NCI-H2171 treated with DMSO at 0.1 percent for 48 hours (cell line): ENCODE results near the gene ING2.
"Not testable (repeated sequence)": the region's sequence is repeated elsewhere in the genome, so short reads cannot be mapped to it uniquely, and the experiment has no call there.

Experiments used
- DNase-seq: peaks from one replicate; lab custom pipeline; 2025; lab: John Stamatoyannopoulos, UW

ING2 gene, protein sequence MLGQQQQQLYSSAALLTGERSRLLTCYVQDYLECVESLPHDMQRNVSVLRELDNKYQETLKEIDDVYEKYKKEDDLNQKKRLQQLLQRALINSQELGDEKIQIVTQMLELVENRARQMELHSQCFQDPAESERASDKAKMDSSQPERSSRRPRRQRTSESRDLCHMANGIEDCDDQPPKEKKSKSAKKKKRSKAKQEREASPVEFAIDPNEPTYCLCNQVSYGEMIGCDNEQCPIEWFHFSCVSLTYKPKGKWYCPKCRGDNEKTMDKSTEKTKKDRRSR

GRCh38 chr4:183504930-183505610, at the start of gene ING2:
ING2 (plus strand) TSS chr4:183505058; CDS start chr4:183505196, 138 bp downstream.
- DNase-seq, result peak; percentile 72

DNA sequence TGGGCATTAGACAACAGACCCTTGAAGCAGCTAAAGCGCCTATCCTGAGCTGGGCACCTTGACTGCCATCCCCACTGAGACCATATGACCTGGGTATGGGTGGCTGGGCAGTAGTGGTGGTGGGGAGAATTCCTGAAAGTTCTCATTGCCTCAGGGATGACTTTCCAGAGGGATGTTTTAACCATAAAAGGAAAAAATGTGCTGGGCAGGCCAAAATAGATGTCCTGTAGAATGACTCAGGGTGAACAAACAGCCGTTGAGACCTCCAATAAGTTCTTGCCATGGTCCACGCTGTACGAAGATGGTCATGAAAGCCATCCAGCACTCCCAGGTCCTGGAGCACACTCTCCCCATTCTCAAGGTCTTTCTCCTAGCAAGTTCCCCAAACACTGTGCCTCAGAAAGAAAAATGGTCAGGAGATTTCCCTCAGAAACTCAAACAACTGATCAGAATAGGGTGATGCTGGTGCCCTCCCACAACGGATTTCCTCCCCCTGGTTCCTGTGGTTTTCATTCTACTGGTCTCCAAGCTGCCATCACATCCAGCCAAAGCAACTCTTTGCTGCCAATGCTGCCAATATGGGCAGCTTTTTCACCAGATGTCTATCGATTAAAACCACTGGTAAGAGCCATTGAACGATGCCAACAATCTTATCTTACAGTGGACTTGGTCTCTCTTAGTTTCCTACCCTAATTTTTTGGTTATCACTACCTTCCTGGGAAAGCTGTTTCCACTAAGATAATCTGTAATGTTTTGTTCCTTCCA, 49.2 kb upstream of the ING2 start:
- no peak for DNase-seq

DNA sequence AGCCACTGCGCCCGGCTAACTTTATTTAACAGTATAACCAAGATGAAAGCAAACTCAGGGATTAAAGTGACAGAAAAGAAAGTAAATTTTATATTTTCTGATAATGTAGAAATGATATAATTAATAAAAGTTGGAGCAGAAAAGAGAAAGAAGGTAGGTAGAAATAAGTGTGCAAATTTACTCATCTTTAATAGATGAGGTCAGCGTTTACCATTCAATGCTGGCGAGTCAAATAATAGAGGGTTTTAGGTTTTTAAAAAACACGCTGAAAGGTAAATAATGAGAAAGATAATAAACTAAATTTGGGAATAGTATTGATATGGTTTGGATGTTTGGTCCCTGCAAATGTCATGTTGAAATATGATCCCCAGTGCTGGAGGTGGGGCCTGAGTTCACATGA, 46.9 kb upstream of the ING2 start:
- DNase-seq, result no peak

- not testable (repeated sequence) for DNase-seq
These were observed 40.8 kb upstream of the ING2 start for GRCh38 chr4:183463903-183464619.

DNA sequence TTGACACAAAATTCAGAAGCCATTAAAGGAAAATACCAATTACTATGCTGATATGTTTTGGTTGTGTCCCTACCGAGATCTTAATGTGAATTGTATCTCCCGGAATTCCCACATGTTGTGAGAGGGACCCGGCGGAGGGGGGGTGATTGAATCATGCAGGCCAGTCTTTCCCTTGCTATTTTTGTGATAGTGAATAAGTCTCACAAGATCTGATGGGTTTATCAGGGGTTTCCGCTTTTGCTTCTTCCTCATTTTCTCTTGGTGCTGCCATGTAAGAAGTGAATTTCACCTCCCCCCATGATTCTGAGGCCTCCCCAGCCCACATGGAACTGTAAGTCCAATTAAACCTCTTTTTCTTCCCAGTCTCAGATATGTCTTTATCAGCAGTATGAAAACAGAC, 39.0 kb upstream of the ING2 start:
- DNase-seq, result not testable (repeated sequence)

DNA sequence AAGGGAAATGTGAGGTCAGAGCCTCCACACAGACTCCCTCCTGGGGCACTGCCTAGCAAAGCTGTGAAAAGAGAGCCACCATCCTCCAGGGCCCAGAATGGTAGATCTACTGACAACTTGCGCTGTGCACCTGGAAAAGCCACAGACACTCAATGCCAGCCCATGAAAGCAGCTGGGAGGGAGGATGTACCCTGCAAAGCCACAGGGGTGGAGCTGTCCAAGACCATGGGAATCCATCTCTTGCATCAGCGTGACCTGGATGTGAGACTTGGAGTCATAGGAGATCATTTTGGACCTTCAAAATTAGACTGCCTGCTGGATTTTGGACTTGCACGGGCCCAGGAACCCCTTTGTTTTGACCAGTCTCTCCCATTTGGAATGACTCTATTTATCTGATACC, 37.6 kb upstream of the ING2 start:
- no peak for DNase-seq

GRCh38 chr4:183468210-183469095, 36.4 kb upstream of the ING2 start:
- DNase-seq, result no peak

DNA sequence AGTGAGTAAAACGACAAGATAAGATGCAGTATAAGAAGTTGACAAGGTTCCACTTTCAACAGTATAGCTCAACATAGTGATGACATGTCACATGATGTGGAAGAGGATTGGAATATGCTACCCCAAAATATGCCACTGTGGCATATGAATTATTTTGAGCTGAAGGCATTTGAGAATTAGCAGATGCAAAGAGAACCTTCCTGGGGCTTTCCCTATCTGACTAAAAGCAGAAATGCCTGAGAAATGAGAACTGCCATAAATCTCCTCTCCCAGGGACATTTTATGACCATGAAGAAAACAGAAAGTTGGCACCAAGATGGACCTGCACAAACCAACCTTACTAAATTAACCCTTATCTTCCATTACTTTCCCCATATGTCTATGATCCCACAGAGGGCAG, 35.6 kb upstream of the ING2 start:
- DNase-seq, result no peak

DNA sequence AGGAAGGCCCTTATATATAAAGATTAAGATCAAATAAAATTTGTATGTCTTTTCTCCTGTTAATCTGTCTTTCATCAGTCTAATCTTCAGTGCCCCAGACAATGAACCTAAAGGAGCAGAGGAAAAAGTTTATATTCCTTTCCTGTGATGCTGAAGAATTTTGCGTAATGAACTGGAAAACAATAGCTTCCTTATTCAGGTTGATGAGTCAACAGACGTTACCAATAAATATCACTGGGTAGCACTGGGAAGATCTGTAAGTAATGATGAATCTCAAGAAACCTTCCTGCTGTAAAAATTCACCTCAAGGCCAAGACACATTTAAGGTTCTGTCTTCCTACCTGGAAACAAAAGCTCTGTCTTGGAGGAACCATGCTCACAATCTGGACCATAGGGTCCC, 34.9 kb upstream of the ING2 start:
- DNase-seq, result no peak

- DNase-seq, result no peak
These were observed 34.0 kb upstream of the ING2 start for GRCh38 chr4:183470821-183471220.

DNA sequence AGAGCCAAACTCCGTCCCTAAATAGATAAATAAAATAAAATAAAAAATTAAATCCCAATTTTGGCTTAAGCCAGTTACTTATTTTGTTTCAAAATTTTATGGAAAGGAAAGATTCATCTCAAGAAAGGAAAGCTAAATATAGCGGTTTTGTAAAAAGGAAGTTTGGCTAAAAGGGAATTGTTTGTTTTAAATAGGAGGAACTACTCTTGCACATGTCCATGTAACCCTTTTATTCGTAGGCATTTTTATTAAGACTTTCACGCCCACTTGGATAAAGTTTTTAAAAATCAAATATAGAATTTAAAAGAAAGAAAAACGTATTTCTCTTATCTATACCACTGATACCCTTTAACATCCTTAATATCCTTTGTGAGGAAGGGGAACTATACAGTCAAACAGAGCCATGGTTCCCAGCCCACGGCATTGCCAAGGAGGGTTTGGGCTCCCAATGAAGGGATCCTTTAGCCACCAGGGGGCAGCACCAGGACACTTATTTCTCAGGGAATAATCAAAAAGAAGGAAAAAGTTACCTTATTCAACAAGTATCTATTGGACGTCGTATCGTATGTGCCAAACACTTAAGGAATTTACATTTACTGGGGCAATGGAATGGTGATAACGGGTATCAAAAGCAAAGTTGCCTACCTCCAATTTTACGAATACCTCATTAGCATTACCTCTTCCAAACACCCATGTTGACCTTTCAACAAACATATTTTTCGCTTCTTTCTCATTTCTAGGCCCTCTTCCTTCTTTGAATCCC, 32.7 kb upstream of the ING2 start:
- DNase-seq, result peak; percentile 33

DNA sequence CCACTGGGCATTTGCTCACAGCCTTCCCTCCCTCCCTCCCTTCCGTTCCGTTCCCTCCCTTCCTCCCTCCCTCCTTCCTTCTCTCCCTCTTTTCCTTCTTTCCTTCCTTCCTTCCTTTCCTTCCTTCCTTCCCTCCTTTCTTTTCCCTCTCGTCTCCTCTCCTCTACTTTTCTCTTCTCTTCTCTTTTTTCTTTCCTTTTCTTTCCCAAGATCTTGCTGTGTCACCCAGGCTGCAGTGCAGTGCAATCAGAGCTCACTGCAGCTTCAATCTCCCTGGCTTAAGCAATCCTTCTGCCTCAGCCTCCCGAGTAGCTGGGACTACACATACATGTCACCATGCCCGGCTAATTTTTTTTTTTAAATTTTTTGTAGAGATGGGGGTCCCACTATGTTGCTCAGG, 26.7 kb upstream of the ING2 start:
- no peak for DNase-seq

- DNase-seq, result no peak
These were observed 25.9 kb upstream of the ING2 start for GRCh38 chr4:183478926-183479325.

- DNase-seq, result not testable (repeated sequence)
These were observed 22.3 kb upstream of the ING2 start for GRCh38 chr4:183482515-183483095.

- no peak for DNase-seq
These were observed 20.9 kb upstream of the ING2 start for GRCh38 chr4:183483997-183484396.

GRCh38 chr4:183485411-183486160, 19.3 kb upstream of the ING2 start:
- DNase-seq, result no peak

- no peak for DNase-seq
These were observed 12.1 kb upstream of the ING2 start for GRCh38 chr4:183492791-183493222.

- DNase-seq, result no peak
These were observed 11.6 kb upstream of the ING2 start for GRCh38 chr4:183493246-183493645.

DNA sequence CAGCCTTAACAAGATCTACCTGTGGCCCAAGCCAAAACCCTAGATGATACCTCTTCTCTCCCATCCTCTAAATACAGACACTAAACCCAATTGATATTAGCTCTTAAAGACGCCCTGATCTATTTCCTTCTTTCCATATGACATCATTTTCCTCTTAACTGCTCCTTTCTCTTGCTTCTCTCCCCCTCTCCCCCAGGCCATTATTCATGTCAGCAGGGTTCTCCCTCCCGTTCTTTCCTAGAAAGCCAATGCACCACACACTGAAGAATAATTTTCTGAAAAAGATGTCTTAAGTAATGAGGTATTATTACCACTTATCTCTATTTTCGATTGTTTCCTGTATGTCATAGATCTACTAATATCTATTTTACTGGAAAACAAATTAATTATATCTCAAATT, 9.7 kb upstream of the ING2 start:
- no peak for DNase-seq
